CD14-positive monocyte (primary cell): ENCODE measurements around the gene ELMO1. TPM values are rescaled to one million over a fixed set of nuclear protein-coding genes. Genes with fewer than 3 reads are reported as not detected.
A peak's percentile ranks its signal among the peaks of the same experiment; 100 is the strongest.

ENCODE experiments used
- DNase-seq, 3 donors: peaks; one replicate each; pipeline ENCODE4 v3.0.0-alpha.2; 2011 to 2022
- H2AFZ ChIP-seq: 2 replicates; pipeline ENCODE4 v1.6.0; 2012; ENCODE audit warnings: mild to moderate bottlenecking, low read depth, low read length, inconsistent platforms; ENCODE audit not compliant: insufficient read depth, poor library complexity, severe bottlenecking
- H3K27ac ChIP-seq, 2 donors: 1 replicate in 1 of 2; 2 replicates in 1 of 2; pipeline ENCODE4 v1.5.1; 2012 to 2013; ENCODE audit warnings: low read length in 2 of 2, control low read depth in 1 of 2, inconsistent platforms in 1 of 2, low read depth in 1 of 2, mild to moderate bottlenecking in 1 of 2
- H3K27me3 ChIP-seq, 2 donors: one replicate each; pipeline versions ENCODE4 v1.6.0 to v1.6.1; 2011 to 2013; ENCODE audit warnings: low read length in 2 of 2; ENCODE audit not compliant: control insufficient read depth in 2 of 2, insufficient read depth in 2 of 2
- H3K36me3 ChIP-seq, 2 donors: replicated peaks in 1 of 2; 1 replicate in 1 of 2; 2 replicates in 1 of 2; pipeline versions ENCODE4 v1.5.1 to v1.6.1; 2012 to 2013; ENCODE audit warnings: low read length in 2 of 2, control low read depth in 1 of 2, inconsistent platforms in 1 of 2, mild to moderate bottlenecking in 1 of 2; ENCODE audit not compliant: insufficient read depth in 2 of 2, control insufficient read depth in 1 of 2
- H3K4me1 ChIP-seq, 2 donors: 1 replicate in 1 of 2; 2 replicates in 1 of 2; pipeline versions ENCODE4 v1.5.1 to v1.6.1; 2012 to 2013; ENCODE audit warnings: low read length in 2 of 2, control low read depth in 1 of 2, inconsistent platforms in 1 of 2, mild to moderate bottlenecking in 1 of 2, moderate library complexity in 1 of 2; ENCODE audit not compliant: insufficient read depth in 2 of 2, control insufficient read depth in 1 of 2
- H3K4me2 ChIP-seq: replicated peaks from 2 replicates; pipeline ENCODE3; 2012; ENCODE audit warnings: low read length, moderate library complexity, mild to moderate bottlenecking; ENCODE audit not compliant: poor library complexity, severe bottlenecking; ENCODE audit errors: extremely low read depth
- H3K4me3 ChIP-seq, 3 experiments: fragments of 200-600 bp in 1 of 3; sonication (generic) in 1 of 3; replicated peaks in 1 of 3; 1 replicate in 2 of 3; 2 replicates in 1 of 3; pipeline ENCODE4 v1.5.1; 2011 to 2013; ENCODE audit warnings: low read length in 3 of 3, mild to moderate bottlenecking in 3 of 3, control low read depth in 2 of 3, low read depth in 2 of 3, inconsistent platforms in 1 of 3, moderate library complexity in 1 of 3
- H3K79me2 ChIP-seq: 2 replicates; pipeline ENCODE4 v1.6.0; 2012; ENCODE audit warnings: mild to moderate bottlenecking, control low read depth, inconsistent platforms, low read length, moderate library complexity; ENCODE audit not compliant: insufficient read depth
- H3K9ac ChIP-seq: 2 replicates; pipeline ENCODE4 v1.6.0; 2017; ENCODE audit warnings: low read length, mild to moderate bottlenecking; ENCODE audit not compliant: insufficient read depth, poor library complexity, severe bottlenecking
- H3K9me3 ChIP-seq, 2 donors: replicated peaks in 1 of 2; 1 replicate in 1 of 2; 2 replicates in 1 of 2; pipeline versions ENCODE4 v1.5.1 to v1.6.1; 2012 to 2013; ENCODE audit warnings: low read length in 2 of 2, control low read depth in 1 of 2; ENCODE audit not compliant: control insufficient read depth in 1 of 2, insufficient read depth in 1 of 2
- H4K20me1 ChIP-seq: 2 replicates; pipeline ENCODE4 v1.6.0; 2012; ENCODE audit warnings: mild to moderate bottlenecking, low read length, control low read depth, moderate library complexity; ENCODE audit not compliant: insufficient read depth
- H3K27ac Mint-ChIP-seq, 7 donors: one replicate each; pipeline ENCODE4 v1.8.0; 2020; ENCODE audit warnings: mild to moderate bottlenecking in 7 of 7, mixed read lengths in 7 of 7, moderate library complexity in 6 of 7, inconsistent platforms in 2 of 7
- H3K27me3 Mint-ChIP-seq, 3 donors: one replicate each; pipeline ENCODE4 v1.8.0; 2021 to 2022; ENCODE audit warnings: low read depth in 3 of 3, mild to moderate bottlenecking in 3 of 3, mixed read lengths in 3 of 3, moderate library complexity in 3 of 3, inconsistent platforms in 1 of 3
- H3K36me3 Mint-ChIP-seq, 2 donors: one replicate each; pipeline ENCODE4 v1.8.0; 2020; ENCODE audit warnings: mixed read lengths in 2 of 2, inconsistent platforms in 1 of 2, mild to moderate bottlenecking in 1 of 2
- H3K4me1 Mint-ChIP-seq: one replicate; pipeline ENCODE4 v1.8.0; 2020; ENCODE audit warnings: mild to moderate bottlenecking, mixed read lengths
- H3K4me3 Mint-ChIP-seq, 2 donors: one replicate each; pipeline ENCODE4 v1.8.0; 2020; ENCODE audit warnings: mild to moderate bottlenecking in 2 of 2, mixed read lengths in 2 of 2, moderate library complexity in 1 of 2
- H3K9me3 Mint-ChIP-seq, 7 donors: one replicate each; pipeline ENCODE4 v1.8.0; 2020 to 2022; ENCODE audit warnings: mixed read lengths in 7 of 7, mild to moderate bottlenecking in 6 of 7, moderate library complexity in 6 of 7, inconsistent platforms in 2 of 7
- CTCF ChIP-seq: fragments of 200-600 bp; IDR thresholded peaks from one replicate; pipeline ENCODE4 v1.8.0; 2022; ENCODE audit warnings: antibody characterized with exemption, mild to moderate bottlenecking
- WGBS: methylation state at CpG from one replicate; pipeline ENCODE4 v1.1.5; 2013; ENCODE audit warnings: missing lambda C conversion rate; ENCODE audit not compliant: insufficient coverage; 5-methylcytosine and 5-hydroxymethylcytosine counted together
- intact Hi-C, 2 donors: fragments of 100-400 bp; cut with micrococcal nuclease; formaldehyde crosslinking; loops; one replicate each; pipeline versions ENCODE4 v1.15.0 to v1.15.1; 2023
- polyA plus RNA-seq, 3 donors: library from polyadenylated mRNA; depleted of rRNA in 1 of 3; unstranded in 2 of 3; stranded (reverse) in 1 of 3; fragments of 300-500 nt in 2 of 3; fragments of >200 nt in 1 of 3; fragmentation: Illumina TruSeq in 2 of 3; gene quantifications; 1 replicate in 2 of 3; 2 replicates in 1 of 3; pipeline ENCODE4 v1.2.3, GENCODE V29; 2012 to 2021

Gene ELMO1
- polyA plus RNA-seq, 3 donors: 46.6 to 50.2 (median 46.7) TPM

DNA sequence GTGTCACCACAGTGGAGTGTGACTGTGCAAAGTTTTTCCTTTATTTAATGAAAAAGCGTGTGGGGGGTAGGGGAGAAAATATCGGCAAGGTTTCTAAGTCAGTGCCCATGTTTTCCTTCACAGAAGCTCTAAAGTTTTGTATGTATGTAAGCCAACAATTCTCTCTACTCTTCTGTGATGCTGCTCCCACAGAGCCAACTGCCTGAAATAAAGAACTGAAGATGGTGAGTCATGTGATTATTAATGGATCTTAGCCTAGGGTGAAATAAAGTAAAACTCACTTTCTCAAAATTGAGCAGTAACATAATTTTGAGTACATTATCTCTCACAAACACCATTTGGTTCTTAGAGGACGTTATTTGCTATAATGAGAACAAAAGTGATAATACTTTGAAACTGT, 143.7 kb downstream of the ELMO1 start:
- Histone ChIP-seq H2AFZ (no peak overlapping the region), H3K4me3 (no peak overlapping the region), H3K9me3 (no peaks in the 10 kb centered on the region), H3K4me2 (no peak overlapping the region), H3K27me3 (no peaks in the 10 kb centered on the region), H3K4me1 (peaks cover 3 to 4% of the 10 kb centered on the region in 2 donors), H3K36me3 (peaks cover 12 to 69% of the 10 kb centered on the region in 2 donors), H4K20me1 (peaks cover 62% of the 10 kb centered on the region), H3K9ac (no peak overlapping the region), H3K79me2 (peaks cover 46% of the 10 kb centered on the region), H3K27ac (peak overlapping the region in 1 of 2 donors; percentile 52)
- no peak for TF ChIP-seq CTCF
- WGBS: no CpG with 5 or more reads among the region's 3 CpGs
- Mint-ChIP-seq H3K4me3 (no peak overlapping the region), H3K27me3 (no peaks in the 10 kb centered on the region), H3K4me1 (peaks cover 12% of the 10 kb centered on the region), H3K9me3 (peaks cover 0 to 4% (median 0%) of the 10 kb centered on the region in 7 donors), H3K27ac (peak overlapping the region in 4 of 7 donors; percentile 61 to 72 (median 72)), H3K36me3 (peaks cover 57 to 72% of the 10 kb centered on the region in 2 donors)
- DNase-seq: no peak
- intact Hi-C loops: no loop called here

DNA sequence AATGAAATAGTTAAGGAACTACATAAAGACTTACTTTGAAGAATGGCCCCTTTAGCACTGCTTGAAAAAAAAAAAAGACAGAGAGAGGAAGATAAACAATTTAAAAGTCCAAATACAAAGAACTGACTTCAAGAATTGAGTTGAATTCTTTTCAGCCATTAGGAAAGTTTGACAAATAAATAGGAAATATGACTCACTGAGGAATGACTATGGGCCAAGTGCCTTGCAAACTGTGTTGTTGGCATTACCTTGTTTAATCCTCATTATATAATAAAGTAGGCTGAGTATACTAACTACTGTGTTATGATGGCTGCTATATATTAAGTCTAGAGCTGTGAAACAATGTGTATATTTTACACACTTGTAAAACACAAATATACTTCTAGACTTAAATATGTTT, 151.1 kb downstream of the ELMO1 start:
- no peak overlapping the region for H3K4me3 Mint-ChIP-seq
- intact Hi-C loops: no loop called here
- no peak for TF ChIP-seq CTCF
- Histone ChIP-seq H3K4me2 (no peak overlapping the region), H3K9ac (no peak overlapping the region), H2AFZ (no peak overlapping the region), H3K27ac (no peak overlapping the region), H4K20me1 (peaks cover 23% of the 10 kb centered on the region), H3K4me1 (no peaks in the 10 kb centered on the region), H3K4me3 (no peak overlapping the region), H3K79me2 (peaks cover 18% of the 10 kb centered on the region), H3K27me3 (no peaks in the 10 kb centered on the region), H3K36me3 (peaks cover 0 to 18% of the 10 kb centered on the region in 2 donors), H3K9me3 (no peaks in the 10 kb centered on the region)
- H3K4me1 Mint-ChIP-seq: peaks cover 7% of the 10 kb centered on the region
- H3K36me3 Mint-ChIP-seq: peaks cover 14 to 15% of the 10 kb centered on the region in 2 donors
- H3K9me3 Mint-ChIP-seq: peaks cover 0 to 3% (median 0%) of the 10 kb centered on the region in 7 donors
- DNase-seq: peak in 2 of 3 donors; percentile 21 to 32
- H3K27me3 Mint-ChIP-seq: no peaks in the 10 kb centered on the region
- H3K27ac Mint-ChIP-seq: peak overlapping the region in 1 of 7 donors; percentile 46
